Sigmoid colon (tissue), 7 donors: ENCODE measurements around the gene GPC6. TPM values are rescaled to one million over a fixed set of nuclear protein-coding genes. Genes with fewer than 3 reads are reported as not detected.

ENCODE experiments used
- DNase-seq: peaks from one replicate; pipeline ENCODE4 v3.0.0-alpha.2; 2019
- H3K27ac ChIP-seq, 4 donors: fragments of 200-600 bp; sonication (generic); one replicate each; pipeline ENCODE4 v1.5.1; 2016 to 2019; ENCODE audit warnings: mild to moderate bottlenecking in 1 of 4
- H3K27me3 ChIP-seq, 3 donors: fragments of 200-600 bp; sonication (generic); one replicate each; pipeline ENCODE4 v1.5.1; 2019; ENCODE audit warnings: mild to moderate bottlenecking in 1 of 3
- H3K36me3 ChIP-seq, 4 donors: fragments of 200-600 bp; sonication (generic); one replicate each; pipeline ENCODE4 v1.5.1; 2016 to 2019
- H3K4me1 ChIP-seq, 4 donors: fragments of 200-600 bp; sonication (generic); one replicate each; pipeline ENCODE4 v1.5.1; 2017 to 2019
- H3K4me3 ChIP-seq, 4 donors: fragments of 200-600 bp; sonication (generic); one replicate each; pipeline ENCODE4 v1.5.1; 2017 to 2019; ENCODE audit warnings: mild to moderate bottlenecking in 2 of 4, moderate library complexity in 1 of 4
- H3K9me3 ChIP-seq, 4 donors: fragments of 200-600 bp in 3 of 4; sonication (generic) in 3 of 4; one replicate each; pipeline versions ENCODE4 v1.5.1 to v1.6.1; 2013 to 2019
- CTCF ChIP-seq, 4 experiments: fragments of 450-650 bp in 3 of 4; fragments of 200-600 bp in 1 of 4; IDR thresholded peaks; one replicate each; pipeline ENCODE4 v1.5.1; 2016 to 2019; ENCODE audit warnings: antibody characterized with exemption in 4 of 4, mild to moderate bottlenecking in 3 of 4, moderate library complexity in 2 of 4
- EP300 ChIP-seq, 4 donors: sonication (generic); formaldehyde crosslinking; IDR thresholded peaks; one replicate each; pipeline ENCODE4 v1.6.1; 2017; ENCODE audit warnings: antibody characterized with exemption in 4 of 4
- POLR2A ChIP-seq, 2 donors: fragments of 450-650 bp; IDR thresholded peaks; one replicate each; pipeline ENCODE4 v1.6.1; 2016; ENCODE audit warnings: antibody characterized with exemption in 2 of 2, mild to moderate bottlenecking in 2 of 2, moderate library complexity in 2 of 2
- POLR2AphosphoS5 ChIP-seq, 4 donors: sonication (generic); formaldehyde crosslinking; IDR thresholded peaks; one replicate each; pipeline ENCODE4 v1.6.1; 2017; ENCODE audit warnings: antibody characterized with exemption in 4 of 4
- WGBS, 2 donors: extraction: QIAGEN DNeasy Blood & Tissue Kit; methylation state at CpG; one replicate each; pipeline ENCODE4 v1.1.7; 2013; 5-methylcytosine and 5-hydroxymethylcytosine counted together
- intact Hi-C: fragments of 100-400 bp; cut with DNase I; formaldehyde crosslinking; loops from one replicate; pipeline ENCODE4 v1.15.1; 2023
- polyA plus RNA-seq, 3 donors: library from polyadenylated mRNA; stranded (reverse); fragments of 200-250 nt; gene quantifications; one replicate each; pipeline ENCODE4 v1.2.3, GENCODE V29; 2013
- total RNA-seq, 4 donors: library from RNA; depleted of rRNA; stranded (reverse); fragments of >200 nt; gene quantifications; one replicate each; pipeline ENCODE4 v1.1.0, GENCODE V29; 2016
- donor health status: healthy with polysubstance abuse.
- donor health status: Bipolar disorder and iron deficiency.
- donor health status: healthy.

The GPC6 gene
- total and polyA plus RNA-seq, 7 donors, result 0.23 to 27.5 (median 14.4) TPM

DNA sequence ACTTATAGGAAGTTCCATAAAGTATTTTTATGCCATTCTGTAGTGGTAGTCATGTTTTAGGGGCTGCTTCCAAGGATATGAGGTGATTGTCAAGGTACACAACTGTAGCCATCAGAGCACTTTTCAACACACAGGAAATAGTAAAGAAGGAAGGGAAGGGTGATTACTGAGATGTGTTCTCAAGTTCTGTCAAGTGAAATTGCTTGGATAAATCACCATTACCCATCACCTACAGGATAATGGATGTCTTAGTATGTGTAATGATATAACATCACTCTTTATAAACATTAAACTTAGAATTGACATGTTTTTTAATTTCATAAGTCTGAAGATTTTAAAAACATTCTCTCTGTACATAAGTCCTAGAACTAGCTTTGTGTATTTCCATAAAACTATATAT, 765.0 kb downstream of the GPC6 start:
- Histone ChIP-seq H3K4me3 (no peak overlapping the region), H3K27ac (no peak overlapping the region), H3K36me3 (no peaks in the 10 kb centered on the region), H3K4me1 (no peaks in the 10 kb centered on the region), H3K27me3 (no peaks in the 10 kb centered on the region), H3K9me3 (no peaks in the 10 kb centered on the region)
- no peak for DNase-seq
- intact Hi-C loops, result no loop called here
- TF ChIP-seq POLR2AphosphoS5 (IDR thresholded peaks at IDR 0.05) (no peak), EP300 (IDR thresholded peaks at IDR 0.05) (no peak), POLR2A (IDR thresholded peaks at IDR 0.05) (no peak), CTCF (IDR thresholded peaks at IDR 0.05) (no peak)

DNA sequence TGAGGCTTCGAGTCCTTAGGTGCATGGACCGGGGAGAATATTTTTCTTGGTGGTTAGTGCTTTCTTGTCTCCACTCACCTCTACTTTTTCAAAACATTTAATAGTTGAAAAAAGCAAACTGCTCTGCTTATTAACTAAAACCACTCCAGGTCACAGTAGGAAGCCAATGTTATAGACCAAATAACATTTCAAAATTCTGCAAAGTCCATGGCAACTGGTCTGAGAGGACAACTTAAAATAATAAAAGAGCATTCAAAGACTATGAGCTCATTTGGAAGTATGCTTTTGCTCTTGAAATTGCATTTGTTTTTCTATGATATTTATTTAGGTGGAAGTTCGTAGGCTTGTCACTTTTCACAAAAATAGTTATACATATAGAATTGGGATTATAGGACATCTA, 769.9 kb downstream of the GPC6 start:
- Histone ChIP-seq H3K9me3 (no peaks in the 10 kb centered on the region), H3K4me1 (no peaks in the 10 kb centered on the region), H3K27me3 (no peaks in the 10 kb centered on the region), H3K4me3 (no peak overlapping the region), H3K27ac (no peak overlapping the region), H3K36me3 (no peaks in the 10 kb centered on the region)
- no peak for DNase-seq
- intact Hi-C loops, result no loop called here
- WGBS, 2 donors, result 90% methylated on average over 3 of the region's 3 CpGs
- TF ChIP-seq POLR2A (IDR thresholded peaks at IDR 0.05) (no peak), POLR2AphosphoS5 (IDR thresholded peaks at IDR 0.05) (no peak), EP300 (IDR thresholded peaks at IDR 0.05) (no peak), CTCF (IDR thresholded peaks at IDR 0.05) (no peak)

DNA sequence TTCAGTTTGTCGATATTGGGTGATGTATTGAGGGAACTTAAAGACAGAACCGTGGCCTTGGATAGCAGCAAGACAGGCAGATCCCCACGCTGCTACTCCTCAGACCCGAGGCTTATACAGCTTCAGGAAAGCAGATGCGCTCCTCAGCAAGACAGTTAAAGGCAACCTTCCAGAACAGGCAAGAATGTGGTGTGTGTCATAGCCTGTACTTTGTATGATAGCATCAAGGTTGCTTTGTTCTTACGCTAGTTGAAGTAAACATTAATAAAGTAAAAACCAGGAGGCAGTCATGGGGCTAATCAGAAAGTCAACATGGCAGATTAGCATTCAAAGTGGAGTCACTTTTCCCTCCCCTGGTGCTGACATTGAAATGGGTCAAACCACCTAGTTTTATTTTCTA, 779.7 kb downstream of the GPC6 start:
- no peaks in the 10 kb centered on the region for H3K27me3 ChIP-seq
- 77 to 85% methylated on average over 6 of the region's 6 CpGs for WGBS, 2 donors
- H3K27ac ChIP-seq, result no peak overlapping the region
- intact Hi-C loops, result no loop called here
- no peaks in the 10 kb centered on the region for H3K36me3 ChIP-seq
- no peak overlapping the region for H3K4me3 ChIP-seq
- TF ChIP-seq CTCF (IDR thresholded peaks at IDR 0.05) (no peak), EP300 (IDR thresholded peaks at IDR 0.05) (no peak), POLR2AphosphoS5 (IDR thresholded peaks at IDR 0.05) (no peak), POLR2A (IDR thresholded peaks at IDR 0.05) (no peak)
- no peak for DNase-seq
- H3K4me1 ChIP-seq, result no peaks in the 10 kb centered on the region
- H3K9me3 ChIP-seq, result no peaks in the 10 kb centered on the region

- H3K27me3 ChIP-seq, result no peaks in the 10 kb centered on the region
- DNase-seq, result no peak
- 94% methylated on average over 5 of the region's 5 CpGs for WGBS, 2 donors
- no peak overlapping the region for H3K27ac ChIP-seq
- intact Hi-C loops, result no loop called here
- no peak overlapping the region for H3K4me3 ChIP-seq
- H3K4me1 ChIP-seq, result peaks cover 0 to 4% (median 0%) of the 10 kb centered on the region in 4 donors
- TF ChIP-seq POLR2A (IDR thresholded peaks at IDR 0.05) (no peak), CTCF (IDR thresholded peaks at IDR 0.05) (no peak), POLR2AphosphoS5 (IDR thresholded peaks at IDR 0.05) (no peak), EP300 (IDR thresholded peaks at IDR 0.05) (no peak)
- no peaks in the 10 kb centered on the region for H3K36me3 ChIP-seq
- no peaks in the 10 kb centered on the region for H3K9me3 ChIP-seq
These were observed 780.5 kb downstream of the GPC6 start for GRCh38 chr13:94007072-94007471.

GRCh38 chr13:94009701-94010100, 783.1 kb downstream of the GPC6 start:
- no peak overlapping the region for H3K4me3 ChIP-seq
- no peaks in the 10 kb centered on the region for H3K9me3 ChIP-seq
- TF ChIP-seq POLR2AphosphoS5 (IDR thresholded peaks at IDR 0.05) (no peak), POLR2A (IDR thresholded peaks at IDR 0.05) (no peak), CTCF (IDR thresholded peaks at IDR 0.05) (no peak), EP300 (IDR thresholded peaks at IDR 0.05) (no peak)
- H3K36me3 ChIP-seq, result no peaks in the 10 kb centered on the region
- WGBS, 2 donors, result 69 to 84% methylated on average over 4 of the region's 4 CpGs
- peaks cover 0 to 4% (median 0%) of the 10 kb centered on the region in 4 donors for H3K4me1 ChIP-seq
- intact Hi-C loops, result no loop called here
- no peak overlapping the region for H3K27ac ChIP-seq
- no peak for DNase-seq
- no peaks in the 10 kb centered on the region for H3K27me3 ChIP-seq
